H9 (cell line): ENCODE measurements around the gene ASB7. TPM values are rescaled to one million over a fixed set of nuclear protein-coding genes. Genes with fewer than 3 reads are reported as not detected.

ENCODE experiments used
- DNase-seq: peaks from one replicate; pipeline ENCODE4 v3.0.0-alpha.2; 2017
- H2AFZ ChIP-seq: one replicate; pipeline ENCODE4 v1.6.1; 2013; ENCODE audit warnings: mild to moderate bottlenecking, low read length, control low read depth, moderate library complexity
- H2AK5ac ChIP-seq: 2 replicates; pipeline ENCODE4 v1.6.1; 2013; ENCODE audit warnings: low read length, control low read depth, mixed read lengths; ENCODE audit not compliant: insufficient read length
- H2BK120ac ChIP-seq: one replicate; pipeline ENCODE4 v1.6.1; 2013; ENCODE audit warnings: low read depth, mild to moderate bottlenecking, low read length, control low read depth, inconsistent platforms; ENCODE audit not compliant: poor library complexity, severe bottlenecking
- H2BK12ac ChIP-seq: 2 replicates; pipeline ENCODE4 v1.6.1; 2013; ENCODE audit warnings: low read length, control low read depth, mixed read lengths, low read depth; ENCODE audit not compliant: insufficient read length
- H2BK15ac ChIP-seq: 2 replicates; pipeline ENCODE4 v1.6.1; 2013; ENCODE audit warnings: low read depth, low read length, control low read depth
- H2BK20ac ChIP-seq: one replicate; pipeline ENCODE4 v1.6.1; 2013; ENCODE audit warnings: low read depth, mild to moderate bottlenecking, low read length, control low read depth, inconsistent platforms; ENCODE audit not compliant: poor library complexity, severe bottlenecking
- H2BK5ac ChIP-seq: 2 replicates; pipeline ENCODE4 v1.6.1; 2013; ENCODE audit warnings: low read length, control low read depth, mixed read lengths; ENCODE audit not compliant: insufficient read length
- H3K14ac ChIP-seq: 2 replicates; pipeline ENCODE4 v1.6.1; 2013; ENCODE audit warnings: low read length, control low read depth; ENCODE audit not compliant: insufficient read depth
- H3K18ac ChIP-seq: 2 replicates; pipeline ENCODE4 v1.6.1; 2013; ENCODE audit warnings: low read depth, mild to moderate bottlenecking, mixed read lengths, low read length, control low read depth; ENCODE audit not compliant: insufficient read length
- H3K23ac ChIP-seq: 2 replicates; pipeline ENCODE4 v1.6.1; 2013; ENCODE audit warnings: low read length, control low read depth, mixed read lengths, low read depth; ENCODE audit not compliant: insufficient read length
- H3K23me2 ChIP-seq: 2 replicates; pipeline ENCODE4 v1.6.1; 2013; ENCODE audit warnings: low read depth, mild to moderate bottlenecking, mixed read lengths, low read length, control low read depth; ENCODE audit not compliant: insufficient read length, poor library complexity, severe bottlenecking
- H3K27ac ChIP-seq: 2 replicates; pipeline ENCODE4 v1.5.1; 2013; ENCODE audit warnings: low read length, control low read depth, mixed read lengths, low read depth; ENCODE audit not compliant: insufficient read length
- H3K27me3 ChIP-seq: 2 replicates; pipeline ENCODE4 v1.6.1; 2013; ENCODE audit warnings: low read length, control low read depth, inconsistent platforms; ENCODE audit not compliant: insufficient read depth
- H3K4ac ChIP-seq: 2 replicates; pipeline ENCODE4 v1.6.1; 2013; ENCODE audit warnings: low read depth, mild to moderate bottlenecking, control low read depth, inconsistent platforms, low read length, moderate library complexity
- H3K4me1 ChIP-seq: 2 replicates; pipeline ENCODE4 v1.6.1; 2013; ENCODE audit warnings: low read length, control low read depth, inconsistent platforms; ENCODE audit not compliant: insufficient read depth
- H3K4me2 ChIP-seq: 2 replicates; pipeline ENCODE4 v1.6.1; 2013; ENCODE audit warnings: low read length, control low read depth, mixed read lengths; ENCODE audit not compliant: insufficient read length, insufficient read depth
- H3K56ac ChIP-seq: 2 replicates; pipeline ENCODE4 v1.6.1; 2013; ENCODE audit warnings: low read depth, mild to moderate bottlenecking, mixed read lengths, low read length, control low read depth; ENCODE audit not compliant: insufficient read length
- H3K79me1 ChIP-seq: 2 replicates; pipeline ENCODE4 v1.6.1; 2013; ENCODE audit warnings: low read depth, mild to moderate bottlenecking, moderate library complexity, low read length, control low read depth, inconsistent platforms; ENCODE audit not compliant: insufficient read depth, poor library complexity, severe bottlenecking
- H3K79me2 ChIP-seq: 2 replicates; pipeline ENCODE4 v1.6.1; 2013; ENCODE audit warnings: low read length, control low read depth, inconsistent platforms; ENCODE audit not compliant: insufficient read depth
- H3K9ac ChIP-seq: 2 replicates; pipeline ENCODE4 v1.6.1; 2013; ENCODE audit warnings: low read length, control low read depth, mixed read lengths; ENCODE audit not compliant: insufficient read length; ENCODE audit errors: extremely low read depth
- H3K9me3 ChIP-seq: one replicate; pipeline ENCODE4 v1.6.1; 2013; ENCODE audit warnings: low read depth, low read length, inconsistent platforms; ENCODE audit not compliant: control insufficient read depth
- H3T11ph ChIP-seq: one replicate; pipeline ENCODE4 v1.6.1; 2013; ENCODE audit warnings: mild to moderate bottlenecking, low read length, control low read depth, inconsistent platforms
- H4K20me1 ChIP-seq: one replicate; pipeline ENCODE4 v1.6.1; 2013; ENCODE audit not compliant: control insufficient read depth, insufficient read length, insufficient read depth
- H4K5ac ChIP-seq: 2 replicates; pipeline ENCODE4 v1.6.1; 2013; ENCODE audit warnings: low read depth, mild to moderate bottlenecking, mixed read lengths, low read length, control low read depth; ENCODE audit not compliant: insufficient read length
- H4K8ac ChIP-seq: replicated peaks from 2 replicates; pipeline ENCODE4 v1.6.1; 2013; ENCODE audit warnings: low read length, control low read depth, mixed read lengths, low read depth; ENCODE audit not compliant: insufficient read length
- H4K91ac ChIP-seq: 2 replicates; pipeline ENCODE4 v1.6.1; 2013; ENCODE audit warnings: low read depth, mild to moderate bottlenecking, moderate library complexity, mixed read lengths, low read length, control low read depth; ENCODE audit not compliant: insufficient read length
- H3K27ac Mint-ChIP-seq, 3 experiments: 2 replicates in 2 of 3; 3 replicates in 1 of 3; pipeline ENCODE4 v1.8.0; 2020 to 2021; ENCODE audit warnings: mixed read lengths in 3 of 3, mild to moderate bottlenecking in 1 of 3, moderate library complexity in 1 of 3
- H3K27me3 Mint-ChIP-seq: 2 replicates; pipeline ENCODE4 v1.8.0; 2021; ENCODE audit warnings: low read depth, mild to moderate bottlenecking, moderate library complexity, mixed read lengths
- H3K36me3 Mint-ChIP-seq, 3 experiments: 2 replicates in 2 of 3; 3 replicates in 1 of 3; pipeline ENCODE4 v1.8.0; 2020 to 2021; ENCODE audit warnings: low read depth in 3 of 3, mixed read lengths in 3 of 3; ENCODE audit not compliant: insufficient read depth in 1 of 3
- H3K4me1 Mint-ChIP-seq, 2 experiments: 2 replicates each; pipeline ENCODE4 v1.8.0; 2020; ENCODE audit warnings: mixed read lengths in 2 of 2
- H3K4me3 Mint-ChIP-seq, 2 experiments: 2 replicates in 1 of 2; 3 replicates in 1 of 2; pipeline ENCODE4 v1.8.0; 2020 to 2021; ENCODE audit warnings: mild to moderate bottlenecking in 2 of 2, mixed read lengths in 2 of 2, moderate library complexity in 1 of 2
- H3K9me3 Mint-ChIP-seq, 2 experiments: 2 replicates in 1 of 2; 3 replicates in 1 of 2; pipeline ENCODE4 v1.8.0; 2020; ENCODE audit warnings: mild to moderate bottlenecking in 2 of 2, mixed read lengths in 2 of 2, moderate library complexity in 1 of 2
- WGBS: extraction: QIAGEN DNeasy Blood & Tissue Kit; methylation state at CpG from one replicate; pipeline ENCODE4 v1.1.7; 2013; ENCODE audit warnings: missing lambda C conversion rate, low lambda C conversion rate, mixed read lengths; ENCODE audit not compliant: insufficient read length; ENCODE audit errors: extremely low coverage; 5-methylcytosine and 5-hydroxymethylcytosine counted together
- total RNA-seq: library from RNA; stranded (reverse); gene quantifications from 2 replicates; pipeline ENCODE4 v1.2.1, GENCODE V29; 2021
- TF ChIP-seq, protein P1 (sequence below): fragments of 200-600 bp; sonication (generic); conservative IDR thresholded peaks from 3 replicates; pipeline ENCODE4 v1.8.0; 2021; ENCODE audit warnings: antibody characterized with exemption, mild to moderate bottlenecking

Gene ASB7
- total RNA-seq, 1 experiment from 2014 or later: 12.8 TPM

GRCh38 chr15:100628746-100629145 is 26.4 kb downstream of the ASB7 start:
- no peak overlapping the region for H3K4ac ChIP-seq
- H2BK120ac ChIP-seq: no peak overlapping the region
- Mint-ChIP-seq H3K27me3 (no peaks in the 10 kb centered on the region), H3K9me3 (no peaks in the 10 kb centered on the region), H3K36me3 (peaks cover 4 to 30% (median 25%) of the 10 kb centered on the region in 3 experiments; a peak in 6 of 7 replicates), H3K4me1 (peaks cover 11 to 12% of the 10 kb centered on the region in 2 experiments), H3K4me3 (no peak overlapping the region), H3K27ac (no peak overlapping the region)
- no peaks in the 10 kb centered on the region for H3K23me2 ChIP-seq
- no peak overlapping the region for H4K8ac ChIP-seq
- no peak overlapping the region for H2BK12ac ChIP-seq
- no peak overlapping the region for H3K23ac ChIP-seq
- no peak overlapping the region for H2BK20ac ChIP-seq
- H3K4me1 ChIP-seq: no peaks in the 10 kb centered on the region
- no peak overlapping the region for H2BK5ac ChIP-seq
- H4K91ac ChIP-seq: no peak overlapping the region
- peaks cover 3% of the 10 kb centered on the region for H4K20me1 ChIP-seq
- no peak overlapping the region for H3K4me2 ChIP-seq
- no peak overlapping the region for H2AFZ ChIP-seq
- H3K27me3 ChIP-seq: no peaks in the 10 kb centered on the region
- H3K14ac ChIP-seq: no peak overlapping the region
- H4K5ac ChIP-seq: no peak overlapping the region
- no peak overlapping the region for H3K9ac ChIP-seq
- H2AK5ac ChIP-seq: no peak overlapping the region
- DNase-seq: no peak
- no peaks in the 10 kb centered on the region for H3K9me3 ChIP-seq
- no peak overlapping the region for H2BK15ac ChIP-seq
- H3T11ph ChIP-seq: no peak overlapping the region
- peaks cover 3% of the 10 kb centered on the region for H3K79me1 ChIP-seq
- H3K18ac ChIP-seq: no peak overlapping the region
- TF ChIP-seq, protein P1, sequence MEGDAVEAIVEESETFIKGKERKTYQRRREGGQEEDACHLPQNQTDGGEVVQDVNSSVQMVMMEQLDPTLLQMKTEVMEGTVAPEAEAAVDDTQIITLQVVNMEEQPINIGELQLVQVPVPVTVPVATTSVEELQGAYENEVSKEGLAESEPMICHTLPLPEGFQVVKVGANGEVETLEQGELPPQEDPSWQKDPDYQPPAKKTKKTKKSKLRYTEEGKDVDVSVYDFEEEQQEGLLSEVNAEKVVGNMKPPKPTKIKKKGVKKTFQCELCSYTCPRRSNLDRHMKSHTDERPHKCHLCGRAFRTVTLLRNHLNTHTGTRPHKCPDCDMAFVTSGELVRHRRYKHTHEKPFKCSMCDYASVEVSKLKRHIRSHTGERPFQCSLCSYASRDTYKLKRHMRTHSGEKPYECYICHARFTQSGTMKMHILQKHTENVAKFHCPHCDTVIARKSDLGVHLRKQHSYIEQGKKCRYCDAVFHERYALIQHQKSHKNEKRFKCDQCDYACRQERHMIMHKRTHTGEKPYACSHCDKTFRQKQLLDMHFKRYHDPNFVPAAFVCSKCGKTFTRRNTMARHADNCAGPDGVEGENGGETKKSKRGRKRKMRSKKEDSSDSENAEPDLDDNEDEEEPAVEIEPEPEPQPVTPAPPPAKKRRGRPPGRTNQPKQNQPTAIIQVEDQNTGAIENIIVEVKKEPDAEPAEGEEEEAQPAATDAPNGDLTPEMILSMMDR: no peak
- H3K79me2 ChIP-seq: no peaks in the 10 kb centered on the region
- no peak overlapping the region for H3K27ac ChIP-seq
- WGBS: no CpG with 5 or more reads among the region's 3 CpGs
- H3K56ac ChIP-seq: no peak overlapping the region
